Retinal pigment epithelial cell (primary cell): Measurements from ENCODE around the gene CCDC141.

Source experiments
- DNase-seq: peaks from one replicate; pipeline ENCODE4 v3.0.0-alpha.2; 2010; ENCODE audit warnings: low read depth
- H3K4me3 ChIP-seq: 2 replicates; pipeline ENCODE4 v1.5.1; 2011; ENCODE audit warnings: mild to moderate bottlenecking, low read length, control low read depth, moderate library complexity
- CTCF ChIP-seq: conservative IDR thresholded peaks from 2 replicates; pipeline ENCODE4 v1.5.1; 2011; ENCODE audit warnings: low read depth, low read length, control low read depth, inconsistent platforms

The CCDC141 gene

GRCh38 chr2:178913049-178913441 lies 136.9 kb downstream of the CCDC141 start:
- no peak for TF ChIP-seq CTCF
- H3K4me3 ChIP-seq = no peak overlapping the region
- no peak for DNase-seq

GRCh38 chr2:178912416-178913048 lies 137.4 kb downstream of the CCDC141 start:
- no peak overlapping the region for H3K4me3 ChIP-seq
- no peak for TF ChIP-seq CTCF
- DNase-seq = no peak

GRCh38 chr2:178911039-178911438 lies 138.9 kb downstream of the CCDC141 start:
- no peak for DNase-seq
- H3K4me3 ChIP-seq = no peak overlapping the region
- no peak for TF ChIP-seq CTCF

- no peak for TF ChIP-seq CTCF
- H3K4me3 ChIP-seq = no peak overlapping the region
- no peak for DNase-seq
Observed at GRCh38 chr2:178910005-178910404, 139.9 kb downstream of the CCDC141 start.

- no peak for DNase-seq
- H3K4me3 ChIP-seq = no peak overlapping the region
- no peak for TF ChIP-seq CTCF
Observed at GRCh38 chr2:178909507-178909906, 140.4 kb downstream of the CCDC141 start.

GRCh38 chr2:178908810-178909209 lies 141.1 kb downstream of the CCDC141 start:
- H3K4me3 ChIP-seq = no peak overlapping the region
- DNase-seq = no peak
- TF ChIP-seq CTCF = no peak

GRCh38 chr2:178905261-178905660 lies 144.7 kb downstream of the CCDC141 start:
- peak; percentile 62 for DNase-seq
- no peak for TF ChIP-seq CTCF
- H3K4me3 ChIP-seq = no peak overlapping the region
